K562 (cell line): ENCODE data around the gene SPTBN4. TPM values are rescaled to one million over a fixed set of nuclear protein-coding genes. Genes with fewer than 3 reads are reported as not detected.

Experiments used
- CC2D1A ChIP-seq: fragments of 450-650 bp; IDR thresholded peaks from 2 replicates; pipeline ENCODE4 v1.6.1; 2017; ENCODE audit warnings: mild to moderate bottlenecking
- ERF ChIP-seq: fragments of 450-650 bp; formaldehyde crosslinking; IDR thresholded peaks from 2 replicates; pipeline ENCODE4 v1.4.0; 2020; ENCODE audit warnings: mild to moderate bottlenecking, mixed read lengths
- FOXP4 ChIP-seq: sonication (generic); formaldehyde crosslinking; IDR thresholded peaks from 2 replicates; pipeline ENCODE4 v1.8.0; 2022; ENCODE audit warnings: mild to moderate bottlenecking, missing genetic modification reagents, borderline replicate concordance
- HSF4 ChIP-seq: fragments of 250-450 bp; sonication (Bioruptor Pico); IDR thresholded peaks from 2 replicates; pipeline ENCODE4 v2.1.2; 2022; ENCODE audit warnings: mild to moderate bottlenecking, moderate library complexity, borderline replicate concordance
- NKRF ChIP-seq: fragments of 450-650 bp; IDR thresholded peaks from 2 replicates; pipeline ENCODE4 v1.6.1; 2016; ENCODE audit warnings: borderline replicate concordance
- TBP ChIP-seq: optimal IDR thresholded peaks from 2 replicates; pipeline ENCODE3; 2011; ENCODE audit warnings: low read depth, low read length, improper control_type of control experiment
- ZBTB40 ChIP-seq, 2 experiments: fragments of 450-650 bp in 1 of 2; sonication (generic) in 1 of 2; formaldehyde crosslinking in 1 of 2; IDR thresholded peaks; 2 replicates each; pipeline versions ENCODE4 v1.7.1 to v1.9.0; 2016 to 2022; ENCODE audit warnings: inconsistent platforms in 1 of 2, mild to moderate bottlenecking in 1 of 2, missing genetic modification reagents in 1 of 2
- ZNF280B ChIP-seq: fragments of 250-450 bp; sonication (Bioruptor Pico); IDR thresholded peaks from 2 replicates; pipeline ENCODE4 v1.5.1; 2021; ENCODE audit warnings: mild to moderate bottlenecking
- ZNF282 ChIP-seq: sonication (generic); formaldehyde crosslinking; IDR thresholded peaks from 2 replicates; pipeline ENCODE4 v1.8.1; 2023; ENCODE audit warnings: missing genetic modification reagents
- polyA plus RNA-seq, 8 experiments: library from polyadenylated mRNA; depleted of rRNA in 4 of 8; stranded (reverse) in 5 of 8; unstranded in 3 of 8; fragments of >200 nt; fragmentation: Nextera tagmentation in 2 of 8; fragmentation: Illumina TruSeq in 1 of 8; extraction: Ambion mirVana in 2 of 8; extraction: Trizol in 1 of 8; gene quantifications; 2 replicates each; pipeline versions ENCODE4 v1.2.1 to v1.2.3, GENCODE V29; 2011 to 2014; ENCODE audit warnings: inconsistent platforms in 1 of 8, missing spikeins in 1 of 8
- total RNA-seq, 7 experiments: library from RNA; depleted of rRNA in 6 of 7; stranded (reverse); fragments of >200 nt in 6 of 7; fragmentation: Illumina TruSeq in 2 of 7; extraction: Trizol in 2 of 7; gene quantifications; 2 replicates each; pipeline versions ENCODE4 v1.2.1 to v1.2.3, GENCODE V29; 2011 to 2021; ENCODE audit warnings: low replicate concordance in 1 of 7

The SPTBN4 gene
- total and polyA plus RNA-seq, 9 of the 15 experiments (the other 6 are each of a cell fraction or from before 2014, with no cell fraction given) = 0.01 to 1.5 (median 0.86) TPM

GRCh38 chr19:40603389-40604170 is 136.8 kb downstream of the SPTBN4 start (continued):
- TF ChIP-seq ZNF280B (no peak), NKRF (peak; percentile 96), TBP (peak; percentile 28), ZNF282 (no peak), CC2D1A (0 out of 2 replicates have a peak, but pooled peaks have one; percentile 37), FOXP4 (CRISPR knock-in tag) (peak; percentile 80; the same call in 1 of the 2 replicates), HSF4 (CRISPR knock-in tag) (no peak), ERF (no peak), ZBTB40 (IDR thresholded peaks at IDR 0.05) (0 out of 2 replicates have a peak, but pooled peaks have one; percentile 26), ZBTB40 (CRISPR knock-in tag; IDR thresholded peaks at IDR 0.05) (no peak)
